H9 (cell line): ENCODE measurements around the gene KIAA1671. TPM values are rescaled to one million over a fixed set of nuclear protein-coding genes. Genes with fewer than 3 reads are reported as not detected.

ENCODE experiments used
- DNase-seq: peaks from one replicate; pipeline ENCODE4 v3.0.0-alpha.2; 2017
- H2AFZ ChIP-seq: one replicate; pipeline ENCODE4 v1.6.1; 2013; ENCODE audit warnings: mild to moderate bottlenecking, low read length, control low read depth, moderate library complexity
- H2AK5ac ChIP-seq: 2 replicates; pipeline ENCODE4 v1.6.1; 2013; ENCODE audit warnings: low read length, control low read depth, mixed read lengths; ENCODE audit not compliant: insufficient read length
- H2BK120ac ChIP-seq: one replicate; pipeline ENCODE4 v1.6.1; 2013; ENCODE audit warnings: low read depth, mild to moderate bottlenecking, low read length, control low read depth, inconsistent platforms; ENCODE audit not compliant: poor library complexity, severe bottlenecking
- H2BK12ac ChIP-seq: 2 replicates; pipeline ENCODE4 v1.6.1; 2013; ENCODE audit warnings: low read length, control low read depth, mixed read lengths, low read depth; ENCODE audit not compliant: insufficient read length
- H2BK15ac ChIP-seq: 2 replicates; pipeline ENCODE4 v1.6.1; 2013; ENCODE audit warnings: low read depth, low read length, control low read depth
- H2BK20ac ChIP-seq: one replicate; pipeline ENCODE4 v1.6.1; 2013; ENCODE audit warnings: low read depth, mild to moderate bottlenecking, low read length, control low read depth, inconsistent platforms; ENCODE audit not compliant: poor library complexity, severe bottlenecking
- H2BK5ac ChIP-seq: 2 replicates; pipeline ENCODE4 v1.6.1; 2013; ENCODE audit warnings: low read length, control low read depth, mixed read lengths; ENCODE audit not compliant: insufficient read length
- H3K14ac ChIP-seq: 2 replicates; pipeline ENCODE4 v1.6.1; 2013; ENCODE audit warnings: low read length, control low read depth; ENCODE audit not compliant: insufficient read depth
- H3K18ac ChIP-seq: 2 replicates; pipeline ENCODE4 v1.6.1; 2013; ENCODE audit warnings: low read depth, mild to moderate bottlenecking, mixed read lengths, low read length, control low read depth; ENCODE audit not compliant: insufficient read length
- H3K23ac ChIP-seq: 2 replicates; pipeline ENCODE4 v1.6.1; 2013; ENCODE audit warnings: low read length, control low read depth, mixed read lengths, low read depth; ENCODE audit not compliant: insufficient read length
- H3K23me2 ChIP-seq: 2 replicates; pipeline ENCODE4 v1.6.1; 2013; ENCODE audit warnings: low read depth, mild to moderate bottlenecking, mixed read lengths, low read length, control low read depth; ENCODE audit not compliant: insufficient read length, poor library complexity, severe bottlenecking
- H3K27ac ChIP-seq: 2 replicates; pipeline ENCODE4 v1.5.1; 2013; ENCODE audit warnings: low read length, control low read depth, mixed read lengths, low read depth; ENCODE audit not compliant: insufficient read length
- H3K27me3 ChIP-seq: 2 replicates; pipeline ENCODE4 v1.6.1; 2013; ENCODE audit warnings: low read length, control low read depth, inconsistent platforms; ENCODE audit not compliant: insufficient read depth
- H3K4ac ChIP-seq: 2 replicates; pipeline ENCODE4 v1.6.1; 2013; ENCODE audit warnings: low read depth, mild to moderate bottlenecking, control low read depth, inconsistent platforms, low read length, moderate library complexity
- H3K4me1 ChIP-seq: 2 replicates; pipeline ENCODE4 v1.6.1; 2013; ENCODE audit warnings: low read length, control low read depth, inconsistent platforms; ENCODE audit not compliant: insufficient read depth
- H3K4me2 ChIP-seq: 2 replicates; pipeline ENCODE4 v1.6.1; 2013; ENCODE audit warnings: low read length, control low read depth, mixed read lengths; ENCODE audit not compliant: insufficient read length, insufficient read depth
- H3K56ac ChIP-seq: 2 replicates; pipeline ENCODE4 v1.6.1; 2013; ENCODE audit warnings: low read depth, mild to moderate bottlenecking, mixed read lengths, low read length, control low read depth; ENCODE audit not compliant: insufficient read length
- H3K79me1 ChIP-seq: 2 replicates; pipeline ENCODE4 v1.6.1; 2013; ENCODE audit warnings: low read depth, mild to moderate bottlenecking, moderate library complexity, low read length, control low read depth, inconsistent platforms; ENCODE audit not compliant: insufficient read depth, poor library complexity, severe bottlenecking
- H3K79me2 ChIP-seq: 2 replicates; pipeline ENCODE4 v1.6.1; 2013; ENCODE audit warnings: low read length, control low read depth, inconsistent platforms; ENCODE audit not compliant: insufficient read depth
- H3K9ac ChIP-seq: 2 replicates; pipeline ENCODE4 v1.6.1; 2013; ENCODE audit warnings: low read length, control low read depth, mixed read lengths; ENCODE audit not compliant: insufficient read length; ENCODE audit errors: extremely low read depth
- H3K9me3 ChIP-seq: one replicate; pipeline ENCODE4 v1.6.1; 2013; ENCODE audit warnings: low read depth, low read length, inconsistent platforms; ENCODE audit not compliant: control insufficient read depth
- H3T11ph ChIP-seq: one replicate; pipeline ENCODE4 v1.6.1; 2013; ENCODE audit warnings: mild to moderate bottlenecking, low read length, control low read depth, inconsistent platforms
- H4K20me1 ChIP-seq: one replicate; pipeline ENCODE4 v1.6.1; 2013; ENCODE audit not compliant: control insufficient read depth, insufficient read length, insufficient read depth
- H4K5ac ChIP-seq: 2 replicates; pipeline ENCODE4 v1.6.1; 2013; ENCODE audit warnings: low read depth, mild to moderate bottlenecking, mixed read lengths, low read length, control low read depth; ENCODE audit not compliant: insufficient read length
- H4K8ac ChIP-seq: replicated peaks from 2 replicates; pipeline ENCODE4 v1.6.1; 2013; ENCODE audit warnings: low read length, control low read depth, mixed read lengths, low read depth; ENCODE audit not compliant: insufficient read length
- H4K91ac ChIP-seq: 2 replicates; pipeline ENCODE4 v1.6.1; 2013; ENCODE audit warnings: low read depth, mild to moderate bottlenecking, moderate library complexity, mixed read lengths, low read length, control low read depth; ENCODE audit not compliant: insufficient read length
- H3K27ac Mint-ChIP-seq, 3 experiments: 2 replicates in 2 of 3; 3 replicates in 1 of 3; pipeline ENCODE4 v1.8.0; 2020 to 2021; ENCODE audit warnings: mixed read lengths in 3 of 3, mild to moderate bottlenecking in 1 of 3, moderate library complexity in 1 of 3
- H3K27me3 Mint-ChIP-seq: 2 replicates; pipeline ENCODE4 v1.8.0; 2021; ENCODE audit warnings: low read depth, mild to moderate bottlenecking, moderate library complexity, mixed read lengths
- H3K36me3 Mint-ChIP-seq, 3 experiments: 2 replicates in 2 of 3; 3 replicates in 1 of 3; pipeline ENCODE4 v1.8.0; 2020 to 2021; ENCODE audit warnings: low read depth in 3 of 3, mixed read lengths in 3 of 3; ENCODE audit not compliant: insufficient read depth in 1 of 3
- H3K4me1 Mint-ChIP-seq, 2 experiments: 2 replicates each; pipeline ENCODE4 v1.8.0; 2020; ENCODE audit warnings: mixed read lengths in 2 of 2
- H3K4me3 Mint-ChIP-seq, 2 experiments: 2 replicates in 1 of 2; 3 replicates in 1 of 2; pipeline ENCODE4 v1.8.0; 2020 to 2021; ENCODE audit warnings: mild to moderate bottlenecking in 2 of 2, mixed read lengths in 2 of 2, moderate library complexity in 1 of 2
- H3K9me3 Mint-ChIP-seq, 2 experiments: 2 replicates in 1 of 2; 3 replicates in 1 of 2; pipeline ENCODE4 v1.8.0; 2020; ENCODE audit warnings: mild to moderate bottlenecking in 2 of 2, mixed read lengths in 2 of 2, moderate library complexity in 1 of 2
- CTCF ChIP-seq: fragments of 200-600 bp; sonication (generic); conservative IDR thresholded peaks from 3 replicates; pipeline ENCODE4 v1.8.0; 2021; ENCODE audit warnings: antibody characterized with exemption, mild to moderate bottlenecking
- WGBS: extraction: QIAGEN DNeasy Blood & Tissue Kit; methylation state at CpG from one replicate; pipeline ENCODE4 v1.1.7; 2013; ENCODE audit warnings: missing lambda C conversion rate, low lambda C conversion rate, mixed read lengths; ENCODE audit not compliant: insufficient read length; ENCODE audit errors: extremely low coverage; 5-methylcytosine and 5-hydroxymethylcytosine counted together
- total RNA-seq: library from RNA; stranded (reverse); gene quantifications from 2 replicates; pipeline ENCODE4 v1.2.1, GENCODE V29; 2021

Gene KIAA1671
- total RNA-seq, 1 experiment from 2014 or later = 22.6 TPM

GRCh38 chr22:25090225-25090890 lies 137.8 kb downstream of the KIAA1671 start:
- no peak overlapping the region for H3K4me2 ChIP-seq
- DNase-seq = no peak
- H4K5ac ChIP-seq = no peak overlapping the region
- no peaks in the 10 kb centered on the region for H3K9me3 ChIP-seq
- no peak overlapping the region for H2BK15ac ChIP-seq
- Mint-ChIP-seq H3K4me1 (peaks cover 13 to 22% of the 10 kb centered on the region in 2 experiments), H3K9me3 (no peaks in the 10 kb centered on the region), H3K27ac (no peak overlapping the region), H3K4me3 (no peak overlapping the region), H3K36me3 (no peaks in the 10 kb centered on the region), H3K27me3 (no peaks in the 10 kb centered on the region)
- no peak overlapping the region for H3K56ac ChIP-seq
- no peak overlapping the region for H4K91ac ChIP-seq
- no peak overlapping the region for H4K8ac ChIP-seq
- no peak for TF ChIP-seq CTCF
- no peaks in the 10 kb centered on the region for H3K27me3 ChIP-seq
- H2AFZ ChIP-seq = no peak overlapping the region
- H3K14ac ChIP-seq = no peak overlapping the region
- no peak overlapping the region for H2BK120ac ChIP-seq
- H2AK5ac ChIP-seq = no peak overlapping the region
- H2BK12ac ChIP-seq = no peak overlapping the region
- H3T11ph ChIP-seq = no peak overlapping the region
- H3K79me1 ChIP-seq = no peaks in the 10 kb centered on the region
- H3K4me1 ChIP-seq = no peaks in the 10 kb centered on the region
- peaks cover 4% of the 10 kb centered on the region for H4K20me1 ChIP-seq
- H2BK5ac ChIP-seq = no peak overlapping the region
- H2BK20ac ChIP-seq = no peak overlapping the region
- no peak overlapping the region for H3K18ac ChIP-seq
- WGBS = no CpG with 5 or more reads among the region's 9 CpGs
- no peaks in the 10 kb centered on the region for H3K79me2 ChIP-seq
- no peaks in the 10 kb centered on the region for H3K23me2 ChIP-seq
- no peak overlapping the region for H3K9ac ChIP-seq
- H3K4ac ChIP-seq = no peak overlapping the region
- no peak overlapping the region for H3K23ac ChIP-seq
- no peak overlapping the region for H3K27ac ChIP-seq
